SU-DHL-6 (cell line): ENCODE data around the gene ASAP2.

Experiments
- H2AFZ ChIP-seq: fragments of 200-600 bp; sonication (generic); 2 replicates; pipeline ENCODE4 v1.6.1; 2014; ENCODE audit warnings: low read depth, mild to moderate bottlenecking, moderate library complexity, mixed read lengths, antibody characterized with exemption, low read length; ENCODE audit not compliant: severe bottlenecking
- H3F3A ChIP-seq: fragments of 200-600 bp; shearing (Covaris generic); 2 replicates; pipeline ENCODE4 v1.6.0; 2016; ENCODE audit warnings: antibody characterized with exemption, mild to moderate bottlenecking; ENCODE audit not compliant: insufficient read depth
- H3K27ac ChIP-seq: fragments of 200-600 bp; sonication (generic); 2 replicates; pipeline ENCODE4 v1.5.1; 2016; ENCODE audit warnings: low read depth, mild to moderate bottlenecking, low read length, moderate library complexity, mixed read lengths
- H3K27me3 ChIP-seq: fragments of 200-600 bp; sonication (generic), shearing (Covaris generic); 2 replicates; pipeline ENCODE4 v1.6.0; 2014; ENCODE audit warnings: mild to moderate bottlenecking, low read length
- H3K36me3 ChIP-seq: fragments of 200-600 bp; sonication (generic); 2 replicates; pipeline ENCODE4 v1.6.1; 2014; ENCODE audit warnings: mild to moderate bottlenecking, low read length, mixed read lengths
- H3K4me2 ChIP-seq: fragments of 300-600, 200-600 bp; shearing (Covaris generic), sonication (generic); 2 replicates; pipeline ENCODE4 v1.6.0; 2014; ENCODE audit warnings: low read length, low read depth, mild to moderate bottlenecking; ENCODE audit not compliant: poor library complexity, severe bottlenecking
- H3K4me3 ChIP-seq: fragments of 200-600 bp; sonication (generic); 2 replicates; pipeline ENCODE4 v1.5.1; 2014; ENCODE audit warnings: antibody characterized with exemption, low read length, mild to moderate bottlenecking, mixed read lengths; ENCODE audit not compliant: insufficient read depth, poor library complexity, severe bottlenecking
- H3K79me2 ChIP-seq: fragments of 200-600 bp; sonication (generic); 2 replicates; pipeline ENCODE4 v1.6.1; 2014; ENCODE audit warnings: mild to moderate bottlenecking, low read length, moderate library complexity; ENCODE audit not compliant: insufficient read depth
- H3K9ac ChIP-seq: fragments of 200-600 bp; sonication (generic); 2 replicates; pipeline ENCODE4 v1.7.0; 2014; ENCODE audit warnings: mild to moderate bottlenecking, low read length
- H3K9me2 ChIP-seq: fragments of 200-600 bp; sonication (generic); replicated peaks from 2 replicates; pipeline ENCODE4 v1.6.1; 2014; ENCODE audit warnings: low read length; ENCODE audit not compliant: insufficient read depth
- H3K9me3 ChIP-seq: fragments of 200-600 bp; sonication (generic); 2 replicates; pipeline ENCODE4 v1.6.1; 2014; ENCODE audit warnings: low read length, mixed read lengths; ENCODE audit not compliant: insufficient read depth
- H4K20me1 ChIP-seq: fragments of 200-600 bp; sonication (generic); 2 replicates; pipeline ENCODE4 v1.6.1; 2014; ENCODE audit warnings: low read depth, mild to moderate bottlenecking, antibody characterized with exemption, low read length, moderate library complexity, mixed read lengths
- CTCF ChIP-seq: fragments of 200-600 bp; sonication (generic); IDR thresholded peaks from one replicate; pipeline ENCODE4 v1.5.1; 2017; ENCODE audit warnings: antibody characterized with exemption, mild to moderate bottlenecking, low read length, moderate library complexity; ENCODE audit not compliant: insufficient read depth, poor library complexity, severe bottlenecking
- EZH2phosphoT487 ChIP-seq: fragments of 200-600 bp; sonication (generic), shearing (Covaris generic); conservative IDR thresholded peaks from 2 replicates; pipeline ENCODE4 v1.6.1; 2018; ENCODE audit warnings: mild to moderate bottlenecking, antibody characterized with exemption, low read length, moderate library complexity, mixed read lengths

Gene ASAP2

GRCh38 chr2:9225806-9226205, 19.2 kb downstream of the ASAP2 start:
- H3K27me3 ChIP-seq: no peaks in the 10 kb centered on the region
- no peak overlapping the region for H3K4me3 ChIP-seq
- no peaks in the 10 kb centered on the region for H3K9me3 ChIP-seq
- no peak overlapping the region for H2AFZ ChIP-seq
- H3K4me2 ChIP-seq: no peak overlapping the region
- no peaks in the 10 kb centered on the region for H4K20me1 ChIP-seq
- no peak overlapping the region for H3K27ac ChIP-seq
- no peaks in the 10 kb centered on the region for H3K79me2 ChIP-seq
- H3F3A ChIP-seq: no peaks in the 10 kb centered on the region
- H3K9me2 ChIP-seq: no peaks in the 10 kb centered on the region
- TF ChIP-seq EZH2phosphoT487 (no peak), CTCF (no peak)
- H3K36me3 ChIP-seq: no peaks in the 10 kb centered on the region
- H3K9ac ChIP-seq: no peak overlapping the region

GRCh38 chr2:9226458-9227380, 20.1 kb downstream of the ASAP2 start:
- H3K79me2 ChIP-seq: no peaks in the 10 kb centered on the region
- no peaks in the 10 kb centered on the region for H3K9me2 ChIP-seq
- no peaks in the 10 kb centered on the region for H3K36me3 ChIP-seq
- H3K27ac ChIP-seq: no peak overlapping the region
- no peak for TF ChIP-seq CTCF
- no peak for TF ChIP-seq EZH2phosphoT487
- no peaks in the 10 kb centered on the region for H3K9me3 ChIP-seq
- no peak overlapping the region for H3K4me2 ChIP-seq
- H3K27me3 ChIP-seq: no peaks in the 10 kb centered on the region
- no peaks in the 10 kb centered on the region for H3F3A ChIP-seq
- H3K9ac ChIP-seq: no peak overlapping the region
- no peak overlapping the region for H3K4me3 ChIP-seq
- H2AFZ ChIP-seq: no peak overlapping the region
- H4K20me1 ChIP-seq: no peaks in the 10 kb centered on the region

GRCh38 chr2:9228088-9228751, 21.6 kb downstream of the ASAP2 start:
- H3K79me2 ChIP-seq: no peaks in the 10 kb centered on the region
- no peak overlapping the region for H3K4me2 ChIP-seq
- H3K9ac ChIP-seq: no peak overlapping the region
- H3K27ac ChIP-seq: no peak overlapping the region
- no peaks in the 10 kb centered on the region for H3K27me3 ChIP-seq
- H3K9me2 ChIP-seq: no peaks in the 10 kb centered on the region
- H3F3A ChIP-seq: no peaks in the 10 kb centered on the region
- no peaks in the 10 kb centered on the region for H3K9me3 ChIP-seq
- H4K20me1 ChIP-seq: no peaks in the 10 kb centered on the region
- H3K36me3 ChIP-seq: no peaks in the 10 kb centered on the region
- H2AFZ ChIP-seq: no peak overlapping the region
- no peak overlapping the region for H3K4me3 ChIP-seq
- TF ChIP-seq CTCF (no peak), EZH2phosphoT487 (no peak)
